Colonic mucosa (tissue), 4 donors: Measurements from ENCODE around the gene ACSL6. TPM values are rescaled to one million over a fixed set of nuclear protein-coding genes. Genes with fewer than 3 reads are reported as not detected.

Source experiments
- DNase-seq: peaks from one replicate; pipeline ENCODE4 v3.0.0-alpha.2; 2020
- H3K27ac ChIP-seq: fragments of 200-600 bp; one replicate; pipeline ENCODE4 v1.8.0; 2021
- H3K27me3 ChIP-seq: fragments of 200-600 bp; one replicate; pipeline ENCODE4 v1.8.0; 2021
- H3K36me3 ChIP-seq: fragments of 200-600 bp; one replicate; pipeline ENCODE4 v1.8.0; 2021
- H3K4me1 ChIP-seq: fragments of 200-600 bp; one replicate; pipeline ENCODE4 v1.8.0; 2021; ENCODE audit warnings: mild to moderate bottlenecking
- H3K4me3 ChIP-seq: fragments of 200-600 bp; one replicate; pipeline ENCODE4 v1.8.0; 2021
- H3K9ac ChIP-seq, 2 donors: one replicate each; pipeline ENCODE4 v1.7.0; 2013; ENCODE audit warnings: control low read depth in 2 of 2, low read depth in 2 of 2, low read length in 2 of 2
- H3K9me3 ChIP-seq: fragments of 200-600 bp; one replicate; pipeline ENCODE4 v1.8.0; 2021
- CTCF ChIP-seq: fragments of 200-600 bp; IDR thresholded peaks from one replicate; pipeline ENCODE4 v1.8.0; 2022; ENCODE audit warnings: antibody characterized with exemption, mild to moderate bottlenecking
- intact Hi-C: fragments of 100-400 bp; cut with DNase I; formaldehyde crosslinking; loops from one replicate; pipeline ENCODE4 v1.14.1; 2022
- total RNA-seq, 2 donors: library from RNA; stranded (reverse); fragmentation: NEBNext Ultra II Directional in 1 of 2; extraction: Animal tissue kit (Norgen Biotek cat#: 25700) in 1 of 2; gene quantifications; one replicate each; pipeline ENCODE4 v1.2.1, GENCODE V29; 2021
- donor health status: healthy.
- donor health status: DM: no; HTN: no; CAD: no.
- donor health status: DM: no; HTN: no; CAD: no.

The ACSL6 gene
- total RNA-seq, 2 donors from 2014 or later: 0.25 to 0.93 TPM

GRCh38 chr5:131932235-131932634 lies 79.2 kb downstream of the ACSL6 start:
- Histone ChIP-seq H3K9ac (no peak overlapping the region), H3K27ac (no peak overlapping the region), H3K36me3 (no peaks in the 10 kb centered on the region), H3K4me3 (no peak overlapping the region), H3K27me3 (no peaks in the 10 kb centered on the region), H3K9me3 (no peaks in the 10 kb centered on the region), H3K4me1 (no peaks in the 10 kb centered on the region)
- no peak for DNase-seq
- TF ChIP-seq CTCF: no peak
- intact Hi-C loops: no loop called here

DNA sequence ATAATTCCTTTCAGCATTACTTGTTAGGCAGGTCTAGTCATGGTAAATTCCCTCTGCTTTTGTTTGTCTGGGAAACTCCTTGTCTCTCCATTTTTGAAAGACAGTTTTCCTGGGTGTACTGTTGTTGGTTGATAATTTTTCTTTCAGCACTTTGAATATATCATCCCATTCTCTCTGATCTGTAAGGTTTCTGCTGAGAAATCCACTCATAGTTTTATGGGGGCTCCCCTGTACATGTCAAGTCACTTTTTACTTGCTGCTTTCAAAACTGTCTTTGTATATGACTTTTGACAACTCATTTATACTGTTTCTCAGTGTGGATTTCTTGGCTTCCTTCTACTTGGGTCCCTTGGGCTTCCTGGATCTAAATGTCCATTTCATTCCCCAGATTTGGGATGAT lies 82.5 kb downstream of the ACSL6 start:
- Histone ChIP-seq H3K36me3 (no peaks in the 10 kb centered on the region), H3K27ac (no peak overlapping the region), H3K4me1 (no peaks in the 10 kb centered on the region), H3K27me3 (no peaks in the 10 kb centered on the region), H3K9ac (no peak overlapping the region), H3K4me3 (no peak overlapping the region), H3K9me3 (no peaks in the 10 kb centered on the region)
- intact Hi-C loops: no loop called here
- no peak for DNase-seq
- TF ChIP-seq CTCF: no peak

DNA sequence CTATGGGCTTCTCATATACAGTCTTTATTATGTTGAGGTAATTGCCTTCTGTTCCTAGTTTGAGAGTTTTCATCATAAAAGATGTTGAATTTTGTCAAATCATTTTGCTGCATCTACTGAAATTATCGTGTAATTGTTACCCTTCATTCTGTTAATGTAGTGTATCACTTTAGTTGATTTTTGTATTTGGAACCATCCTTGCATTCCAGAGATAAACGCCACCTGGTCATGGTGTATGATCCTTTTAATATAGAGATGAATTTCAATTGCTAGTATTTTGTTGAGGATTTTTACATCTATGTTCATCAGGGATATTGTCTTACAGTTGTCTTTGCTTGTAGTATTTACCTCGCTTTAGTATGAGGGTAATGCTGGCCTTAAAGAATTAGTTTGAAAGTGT lies 85.3 kb downstream of the ACSL6 start:
- no peaks in the 10 kb centered on the region for H3K9me3 ChIP-seq
- no peaks in the 10 kb centered on the region for H3K27me3 ChIP-seq
- H3K9ac ChIP-seq: no peak overlapping the region
- no peak overlapping the region for H3K27ac ChIP-seq
- no peak for TF ChIP-seq CTCF
- H3K4me3 ChIP-seq: no peak overlapping the region
- no peak for DNase-seq
- no peaks in the 10 kb centered on the region for H3K4me1 ChIP-seq
- intact Hi-C loops: no loop called here
- H3K36me3 ChIP-seq: no peaks in the 10 kb centered on the region

DNA sequence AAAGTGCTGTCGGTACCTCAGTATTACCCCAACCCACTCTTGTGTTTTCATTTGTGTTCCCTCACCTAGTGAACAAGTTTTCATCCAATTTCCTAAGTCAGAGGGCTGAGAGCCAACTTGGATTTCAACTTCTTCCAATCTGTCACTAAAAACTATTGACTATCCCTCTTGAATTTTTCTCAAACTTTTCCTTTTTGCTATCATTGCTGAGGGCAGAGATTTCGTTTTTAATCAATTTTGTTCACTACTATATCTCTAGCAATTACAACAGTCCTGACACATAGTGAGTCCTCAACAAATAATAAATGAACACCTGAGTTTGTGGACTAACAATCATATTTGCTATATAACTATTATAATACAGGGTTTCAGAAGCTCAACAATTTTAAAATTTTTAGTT lies 95.0 kb downstream of the ACSL6 start:
- Histone ChIP-seq H3K4me1 (no peaks in the 10 kb centered on the region), H3K9me3 (no peaks in the 10 kb centered on the region), H3K9ac (no peak overlapping the region), H3K4me3 (no peak overlapping the region), H3K27ac (no peak overlapping the region), H3K27me3 (no peaks in the 10 kb centered on the region), H3K36me3 (no peaks in the 10 kb centered on the region)
- DNase-seq: no peak
- TF ChIP-seq CTCF: no peak
- intact Hi-C loops: no loop called here

- no peak for TF ChIP-seq CTCF
- Histone ChIP-seq H3K36me3 (no peaks in the 10 kb centered on the region), H3K9me3 (no peaks in the 10 kb centered on the region), H3K27me3 (no peaks in the 10 kb centered on the region), H3K9ac (no peak overlapping the region), H3K27ac (no peak overlapping the region), H3K4me1 (no peaks in the 10 kb centered on the region), H3K4me3 (no peak overlapping the region)
- intact Hi-C loops: no loop called here
- no peak for DNase-seq
These were observed 97.0 kb downstream of the ACSL6 start for GRCh38 chr5:131914472-131914871.

DNA sequence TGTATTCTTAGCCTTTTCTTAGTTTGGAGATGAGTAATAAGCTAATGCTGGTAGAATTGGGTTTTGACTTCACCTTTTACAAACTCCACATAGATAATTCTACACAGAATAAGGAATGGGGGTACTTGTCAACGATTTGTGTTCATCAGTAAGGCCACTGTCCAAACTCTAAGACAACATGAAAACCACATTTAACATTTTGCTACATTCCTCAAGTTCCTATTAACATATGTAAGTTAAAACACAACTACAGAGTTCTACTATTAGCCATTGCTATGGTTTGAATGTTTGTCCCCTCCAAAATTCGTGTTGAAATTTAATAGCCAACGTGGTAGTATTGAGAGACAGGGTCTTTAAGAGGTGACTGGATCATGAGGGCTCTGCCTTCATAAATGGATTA lies 97.9 kb downstream of the ACSL6 start:
- intact Hi-C loops: no loop called here
- DNase-seq: no peak
- no peak for TF ChIP-seq CTCF
- Histone ChIP-seq H3K9ac (no peak overlapping the region), H3K9me3 (no peaks in the 10 kb centered on the region), H3K27me3 (no peaks in the 10 kb centered on the region), H3K36me3 (no peaks in the 10 kb centered on the region), H3K27ac (no peak overlapping the region), H3K4me1 (no peaks in the 10 kb centered on the region), H3K4me3 (no peak overlapping the region)
